Measurements from ENCODE around the gene OPN1SW. TPM values are rescaled to one million over a fixed set of nuclear protein-coding genes. Genes with fewer than 3 reads are reported as not detected.

The OPN1SW gene
- total RNA-seq, 1 donor from 2014 or later, result not detected

GRCh38 chr7:128777156-128778123 lies 1.8 kb upstream of the OPN1SW start:
- no peaks in the 10 kb centered on the region for H3K4me1 Mint-ChIP-seq (ENCODE audit: low read depth, unreplicated experiment)
- H3K9me3 Mint-ChIP-seq (ENCODE audit: unreplicated experiment), result peaks cover 13% of the 10 kb centered on the region
- peaks cover 18% of the 10 kb centered on the region for H3K36me3 Mint-ChIP-seq (ENCODE audit: unreplicated experiment)
- H3K4me3 Mint-ChIP-seq (ENCODE audit: unreplicated experiment), result no peak overlapping the region
- H3K27me3 Mint-ChIP-seq (ENCODE audit: unreplicated experiment), result peaks cover 3% of the 10 kb centered on the region
- no peak overlapping the region for H3K27ac Mint-ChIP-seq (ENCODE audit: unreplicated experiment)
- TF ChIP-seq, protein P1, sequence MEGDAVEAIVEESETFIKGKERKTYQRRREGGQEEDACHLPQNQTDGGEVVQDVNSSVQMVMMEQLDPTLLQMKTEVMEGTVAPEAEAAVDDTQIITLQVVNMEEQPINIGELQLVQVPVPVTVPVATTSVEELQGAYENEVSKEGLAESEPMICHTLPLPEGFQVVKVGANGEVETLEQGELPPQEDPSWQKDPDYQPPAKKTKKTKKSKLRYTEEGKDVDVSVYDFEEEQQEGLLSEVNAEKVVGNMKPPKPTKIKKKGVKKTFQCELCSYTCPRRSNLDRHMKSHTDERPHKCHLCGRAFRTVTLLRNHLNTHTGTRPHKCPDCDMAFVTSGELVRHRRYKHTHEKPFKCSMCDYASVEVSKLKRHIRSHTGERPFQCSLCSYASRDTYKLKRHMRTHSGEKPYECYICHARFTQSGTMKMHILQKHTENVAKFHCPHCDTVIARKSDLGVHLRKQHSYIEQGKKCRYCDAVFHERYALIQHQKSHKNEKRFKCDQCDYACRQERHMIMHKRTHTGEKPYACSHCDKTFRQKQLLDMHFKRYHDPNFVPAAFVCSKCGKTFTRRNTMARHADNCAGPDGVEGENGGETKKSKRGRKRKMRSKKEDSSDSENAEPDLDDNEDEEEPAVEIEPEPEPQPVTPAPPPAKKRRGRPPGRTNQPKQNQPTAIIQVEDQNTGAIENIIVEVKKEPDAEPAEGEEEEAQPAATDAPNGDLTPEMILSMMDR (IDR thresholded peaks at IDR 0.05; ENCODE audit: partially characterized antibody, unreplicated experiment), result no peak
- DNase-seq, result no peak

GRCh38 chr7:128774921-128775320 lies 673 bp downstream of the OPN1SW start:
- DNase-seq, result no peak
- peaks cover 3% of the 10 kb centered on the region for H3K27me3 Mint-ChIP-seq (ENCODE audit: unreplicated experiment)
- H3K36me3 Mint-ChIP-seq (ENCODE audit: unreplicated experiment), result peaks cover 18% of the 10 kb centered on the region
- no peak overlapping the region for H3K27ac Mint-ChIP-seq (ENCODE audit: unreplicated experiment)
- no peaks in the 10 kb centered on the region for H3K4me1 Mint-ChIP-seq (ENCODE audit: low read depth, unreplicated experiment)
- TF ChIP-seq, protein P1 (IDR thresholded peaks at IDR 0.05; ENCODE audit: partially characterized antibody, unreplicated experiment), result no peak
- peaks cover 13% of the 10 kb centered on the region for H3K9me3 Mint-ChIP-seq (ENCODE audit: unreplicated experiment)
- H3K4me3 Mint-ChIP-seq (ENCODE audit: unreplicated experiment), result no peak overlapping the region

DNA sequence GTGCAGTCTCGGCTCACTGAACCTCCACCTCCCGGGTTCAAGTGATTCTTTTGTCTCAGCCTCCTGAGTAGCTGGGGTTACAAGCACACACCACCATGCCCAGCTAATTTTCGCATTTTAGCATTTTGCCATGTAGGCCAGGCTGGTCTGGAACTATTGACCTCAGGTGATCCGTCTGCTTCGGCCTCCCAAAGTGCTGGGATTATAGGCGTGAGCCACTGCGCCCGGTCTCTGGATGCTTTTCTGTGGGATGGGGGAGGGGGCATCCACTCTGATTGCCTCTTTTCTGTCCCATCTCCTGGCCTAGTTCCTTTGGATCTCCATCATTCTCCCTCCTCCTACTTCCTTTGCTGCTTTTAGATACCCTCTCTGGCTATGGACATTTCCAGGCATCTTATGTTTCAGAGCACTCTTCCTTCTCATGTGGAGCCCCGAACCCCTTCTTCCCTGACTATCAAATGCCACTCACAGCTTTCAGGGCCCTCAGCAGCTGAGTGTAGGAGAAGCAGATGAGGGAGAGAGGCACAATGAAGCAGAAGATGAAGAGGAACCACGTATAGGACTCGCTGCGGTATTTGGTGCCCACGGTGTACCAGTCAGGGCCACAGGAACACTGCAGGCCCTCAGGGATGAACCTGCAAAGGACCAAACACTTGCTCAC lies 1.4 kb downstream of the OPN1SW start:
- DNase-seq, result no peak
- TF ChIP-seq, protein P1 (IDR thresholded peaks at IDR 0.05; ENCODE audit: partially characterized antibody, unreplicated experiment), result no peak
- no peaks in the 10 kb centered on the region for H3K4me1 Mint-ChIP-seq (ENCODE audit: low read depth, unreplicated experiment)
- peaks cover 13% of the 10 kb centered on the region for H3K9me3 Mint-ChIP-seq (ENCODE audit: unreplicated experiment)
- peaks cover 18% of the 10 kb centered on the region for H3K36me3 Mint-ChIP-seq (ENCODE audit: unreplicated experiment)
- no peak overlapping the region for H3K4me3 Mint-ChIP-seq (ENCODE audit: unreplicated experiment)
- no peak overlapping the region for H3K27ac Mint-ChIP-seq (ENCODE audit: unreplicated experiment)
- peaks cover 3% of the 10 kb centered on the region for H3K27me3 Mint-ChIP-seq (ENCODE audit: unreplicated experiment)

DNA sequence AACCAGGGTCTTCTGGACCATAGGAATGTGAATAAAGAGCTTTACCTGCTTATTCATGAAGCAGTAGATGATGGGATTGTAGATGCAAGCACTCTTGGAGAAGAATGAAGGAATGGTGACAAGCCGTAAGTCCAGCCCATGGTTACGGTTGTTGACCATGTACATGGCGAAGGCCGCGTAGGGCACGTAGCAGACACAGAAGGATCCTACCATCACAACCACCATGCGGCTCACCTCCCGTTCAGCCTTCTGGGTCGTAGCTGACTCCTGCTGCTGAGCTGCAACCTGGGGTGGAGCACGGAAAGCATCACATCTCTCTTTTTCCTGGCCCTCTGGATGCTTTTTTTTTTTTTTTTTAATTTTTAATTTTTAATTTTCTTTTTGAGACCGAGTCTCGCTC lies 2.0 kb downstream of the OPN1SW start:
- TF ChIP-seq, protein P1 (IDR thresholded peaks at IDR 0.05; ENCODE audit: partially characterized antibody, unreplicated experiment), result no peak
- peaks cover 3% of the 10 kb centered on the region for H3K27me3 Mint-ChIP-seq (ENCODE audit: unreplicated experiment)
- peak overlapping the region; percentile 23 for H3K27ac Mint-ChIP-seq (ENCODE audit: unreplicated experiment)
- peaks cover 13% of the 10 kb centered on the region for H3K9me3 Mint-ChIP-seq (ENCODE audit: unreplicated experiment)
- H3K36me3 Mint-ChIP-seq (ENCODE audit: unreplicated experiment), result peaks cover 18% of the 10 kb centered on the region
- DNase-seq, result no peak
- H3K4me1 Mint-ChIP-seq (ENCODE audit: low read depth, unreplicated experiment), result no peaks in the 10 kb centered on the region
- no peak overlapping the region for H3K4me3 Mint-ChIP-seq (ENCODE audit: unreplicated experiment)

Measured in glutamatergic neuron (in vitro differentiated cells).